DOHH2 (cell line): Measurements from ENCODE around the gene SHC3.

Source experiments
- EZH2phosphoT487 ChIP-seq: fragments of 200-600 bp; sonication (generic); IDR thresholded peaks from 2 replicates; pipeline ENCODE4 v1.6.1; 2017; ENCODE audit warnings: borderline replicate concordance, mild to moderate bottlenecking, antibody characterized with exemption, low read length, moderate library complexity, mixed read lengths
- TF ChIP-seq, protein P1 (sequence below): fragments of 200-600 bp; sonication (generic); IDR thresholded peaks from one replicate; pipeline ENCODE4 v1.5.1; 2014; ENCODE audit warnings: antibody characterized with exemption, mild to moderate bottlenecking, low read depth, low read length; ENCODE audit not compliant: poor library complexity, severe bottlenecking

- TF ChIP-seq, protein P1, sequence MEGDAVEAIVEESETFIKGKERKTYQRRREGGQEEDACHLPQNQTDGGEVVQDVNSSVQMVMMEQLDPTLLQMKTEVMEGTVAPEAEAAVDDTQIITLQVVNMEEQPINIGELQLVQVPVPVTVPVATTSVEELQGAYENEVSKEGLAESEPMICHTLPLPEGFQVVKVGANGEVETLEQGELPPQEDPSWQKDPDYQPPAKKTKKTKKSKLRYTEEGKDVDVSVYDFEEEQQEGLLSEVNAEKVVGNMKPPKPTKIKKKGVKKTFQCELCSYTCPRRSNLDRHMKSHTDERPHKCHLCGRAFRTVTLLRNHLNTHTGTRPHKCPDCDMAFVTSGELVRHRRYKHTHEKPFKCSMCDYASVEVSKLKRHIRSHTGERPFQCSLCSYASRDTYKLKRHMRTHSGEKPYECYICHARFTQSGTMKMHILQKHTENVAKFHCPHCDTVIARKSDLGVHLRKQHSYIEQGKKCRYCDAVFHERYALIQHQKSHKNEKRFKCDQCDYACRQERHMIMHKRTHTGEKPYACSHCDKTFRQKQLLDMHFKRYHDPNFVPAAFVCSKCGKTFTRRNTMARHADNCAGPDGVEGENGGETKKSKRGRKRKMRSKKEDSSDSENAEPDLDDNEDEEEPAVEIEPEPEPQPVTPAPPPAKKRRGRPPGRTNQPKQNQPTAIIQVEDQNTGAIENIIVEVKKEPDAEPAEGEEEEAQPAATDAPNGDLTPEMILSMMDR = no peak
- TF ChIP-seq EZH2phosphoT487 = no peak
Observed at GRCh38 chr9:88971131-88971960, 207.3 kb downstream of the SHC3 start.
